K562 (cell line): ENCODE results near the gene ZNF487. TPM values are rescaled to one million over a fixed set of nuclear protein-coding genes. Genes with fewer than 3 reads are reported as not detected.

ENCODE experiments used
- CC2D1A ChIP-seq: fragments of 450-650 bp; IDR thresholded peaks from 2 replicates; pipeline ENCODE4 v1.6.1; 2017; ENCODE audit warnings: mild to moderate bottlenecking
- CEBPZ ChIP-seq: fragments of 150-350 bp; IDR thresholded peaks from 2 replicates; pipeline ENCODE4 v1.6.1; 2014; ENCODE audit warnings: low read depth, mild to moderate bottlenecking, low read length, borderline replicate concordance
- DEAF1 ChIP-seq: fragments of 450-650 bp; formaldehyde crosslinking; IDR thresholded peaks from 2 replicates; pipeline ENCODE4 v1.4.0; 2020; ENCODE audit warnings: mild to moderate bottlenecking, moderate library complexity
- ERF ChIP-seq: fragments of 450-650 bp; formaldehyde crosslinking; IDR thresholded peaks from 2 replicates; pipeline ENCODE4 v1.4.0; 2020; ENCODE audit warnings: mild to moderate bottlenecking, mixed read lengths
- ESRRA ChIP-seq: fragments of 450-650 bp; IDR thresholded peaks from 2 replicates; pipeline ENCODE4 v1.6.1; 2014; ENCODE audit warnings: low read depth, mild to moderate bottlenecking, moderate library complexity, borderline replicate concordance
- FOXM1 ChIP-seq, 2 experiments: fragments of 450-650 bp in 1 of 2; sonication (generic) in 1 of 2; formaldehyde crosslinking in 1 of 2; IDR thresholded peaks; 2 replicates each; pipeline versions ENCODE4 v1.6.1 to v1.9.0; 2017 to 2022; ENCODE audit warnings: low read depth in 2 of 2, mild to moderate bottlenecking in 2 of 2, missing genetic modification reagents in 1 of 2, moderate library complexity in 1 of 2
- GTF2F1 ChIP-seq: IDR thresholded peaks from 2 replicates; pipeline ENCODE4 v1.6.1; 2011; ENCODE audit warnings: low read depth, low read length, improper control_type of control experiment
- KAT7 ChIP-seq: sonication (generic); formaldehyde crosslinking; IDR thresholded peaks from 2 replicates; pipeline ENCODE4 v1.8.0; 2022; ENCODE audit warnings: missing genetic modification reagents, mild to moderate bottlenecking, borderline replicate concordance
- PRMT5 ChIP-seq: sonication (generic); formaldehyde crosslinking; IDR thresholded peaks from 2 replicates; pipeline ENCODE4 v1.5.0; 2020; ENCODE audit warnings: missing genetic modification reagents
- SREBF2 ChIP-seq: sonication (generic); formaldehyde crosslinking; IDR thresholded peaks from 2 replicates; pipeline ENCODE4 v1.4.0; 2020; ENCODE audit warnings: mild to moderate bottlenecking, missing genetic modification reagents
- TCFL5 ChIP-seq: fragments of 250-450 bp; sonication (Bioruptor Pico); conservative IDR thresholded peaks from 2 replicates; pipeline ENCODE4 v1.6.1; 2021; ENCODE audit warnings: mild to moderate bottlenecking, moderate library complexity, matching md5 sums
- ZBTB11 ChIP-seq, 3 experiments: fragments of 200-800 bp in 1 of 3; fragments of 250-450 bp in 1 of 3; fragments of 450-650 bp in 1 of 3; sonication (Bioruptor Pico) in 1 of 3; sonication (Bioruptor generic) in 1 of 3; formaldehyde crosslinking in 1 of 3; IDR thresholded peaks; 2 replicates each; pipeline versions ENCODE4 v1.6.1 to v1.8.0; 2016 to 2022; ENCODE audit warnings: mild to moderate bottlenecking in 2 of 3, missing genetic modification characterization in 2 of 3, missing compliant biosample characterization in 1 of 3, moderate library complexity in 1 of 3
- ZNF644 ChIP-seq: fragments of 200-800 bp; sonication (Bioruptor generic); IDR thresholded peaks from 2 replicates; pipeline ENCODE4 v1.6.1; 2016; ENCODE audit warnings: low read depth, missing genetic modification characterization, missing compliant biosample characterization
- ZNF76 ChIP-seq: fragments of 250-450 bp; sonication (Bioruptor Pico); IDR thresholded peaks from 2 replicates; pipeline ENCODE4 v1.4.0; 2020; ENCODE audit warnings: mild to moderate bottlenecking, moderate library complexity, borderline replicate concordance
- polyA plus RNA-seq, 8 experiments: library from polyadenylated mRNA; depleted of rRNA in 4 of 8; stranded (reverse) in 5 of 8; unstranded in 3 of 8; fragments of >200 nt; fragmentation: Nextera tagmentation in 2 of 8; fragmentation: Illumina TruSeq in 1 of 8; extraction: Ambion mirVana in 2 of 8; extraction: Trizol in 1 of 8; gene quantifications; 2 replicates each; pipeline versions ENCODE4 v1.2.1 to v1.2.3, GENCODE V29; 2011 to 2014; ENCODE audit warnings: inconsistent platforms in 1 of 8, missing spikeins in 1 of 8
- total RNA-seq, 7 experiments: library from RNA; depleted of rRNA in 6 of 7; stranded (reverse); fragments of >200 nt in 6 of 7; fragmentation: Illumina TruSeq in 2 of 7; extraction: Trizol in 2 of 7; gene quantifications; 2 replicates each; pipeline versions ENCODE4 v1.2.1 to v1.2.3, GENCODE V29; 2011 to 2021; ENCODE audit warnings: low replicate concordance in 1 of 7

The ZNF487 gene
- total and polyA plus RNA-seq, 9 of the 15 experiments (the other 6 are each of a cell fraction or from before 2014, with no cell fraction given), result 1.9 to 6.5 (median 4.2) TPM

GRCh38 chr10:43436291-43437140 is at the start of gene ZNF487 (continued):
- peak in 1 of 3 experiments; percentile 92; a peak in 2 of 6 replicates for TF ChIP-seq ZBTB11 (CRISPR knock-in tag; IDR thresholded peaks at IDR 0.05)
- TF ChIP-seq ZNF76 (CRISPR knock-in tag), result no peak
- TF ChIP-seq DEAF1 (CRISPR knock-in tag), result peak; percentile 86
- TF ChIP-seq CEBPZ, result no peak
- no peak for TF ChIP-seq PRMT5
- TF ChIP-seq TCFL5, result no peak
- TF ChIP-seq FOXM1 (IDR thresholded peaks at IDR 0.05; ENCODE audit: low read depth), result no peak
- no peak for TF ChIP-seq FOXM1 (CRISPR knock-in tag; IDR thresholded peaks at IDR 0.05; ENCODE audit: low read depth)
- TF ChIP-seq ERF (CRISPR knock-in tag), result peak; percentile 92
- TF ChIP-seq CC2D1A, result peak; percentile 68
- peak; percentile 82; the same call in 1 of the 2 replicates for TF ChIP-seq KAT7 (CRISPR knock-in tag)
- no peak for TF ChIP-seq SREBF2 (CRISPR knock-in tag)
- peak; percentile 61 for TF ChIP-seq GTF2F1
- TF ChIP-seq ESRRA, result peak; percentile 91
- TF ChIP-seq ZNF644 (tag), result 0 out of 2 replicates have a peak, but pooled peaks have one; percentile 7
